ENCODE measurements around the gene NFIA.
A peak's percentile ranks its signal among the peaks of the same experiment; 100 is the strongest.
"Not testable (repeated sequence)": the region's sequence is repeated elsewhere in the genome, so short reads cannot be mapped to it uniquely, and the experiment has no call there.

The NFIA gene

DNA sequence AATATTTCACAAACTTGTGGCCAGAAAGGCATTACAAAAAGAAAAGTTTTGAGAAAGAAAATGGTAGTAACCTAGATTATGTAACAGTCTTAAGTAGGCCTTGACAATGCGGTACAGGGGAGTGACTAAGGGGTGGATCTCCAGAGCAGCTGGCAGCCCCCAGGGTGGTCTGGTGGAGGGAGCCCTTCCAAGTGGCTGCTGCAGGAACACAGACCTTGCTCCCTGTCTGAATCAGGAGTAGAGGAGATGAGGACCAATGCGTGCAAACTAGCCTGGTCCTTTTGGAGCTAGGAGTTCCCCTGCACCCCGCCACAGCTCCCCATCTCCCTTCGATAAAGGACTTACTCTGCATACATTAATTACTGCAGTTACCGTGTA is 189.0 kb downstream of the NFIA start:
- Histone ChIP-seq H3K4me3 (no peak overlapping the region), H3K27ac (no peak overlapping the region)

DNA sequence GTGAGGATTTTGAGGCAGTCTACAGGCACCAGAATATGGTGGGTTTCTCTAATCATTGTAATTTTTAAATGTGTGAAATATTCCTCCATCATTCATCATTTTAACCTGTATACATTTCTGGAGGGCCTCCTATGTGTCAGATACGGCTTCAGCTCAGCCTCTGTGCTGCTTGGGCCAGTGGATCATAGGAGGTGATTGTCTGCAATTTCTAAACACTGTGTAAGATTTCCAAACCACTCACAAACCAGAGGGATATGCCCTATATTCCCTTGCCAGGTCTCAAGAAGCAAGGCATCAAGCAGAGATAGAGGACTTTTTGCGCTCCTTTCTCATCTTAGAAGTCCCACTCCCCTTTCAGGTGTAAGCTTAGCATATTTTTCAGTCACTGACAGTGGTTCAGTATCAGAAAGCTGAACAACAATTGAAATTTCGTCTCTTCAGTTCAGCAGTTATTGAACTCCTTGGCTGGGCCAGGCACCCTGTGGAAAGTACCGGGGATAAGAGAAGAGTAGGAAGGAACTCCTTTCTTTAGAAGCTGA is 190.9 kb downstream of the NFIA start:
- H3K27ac ChIP-seq, result no peak overlapping the region
- H3K4me3 ChIP-seq, result no peak overlapping the region

GRCh38 chr1:61273861-61274260 is 191.5 kb downstream of the NFIA start:
- Histone ChIP-seq H3K27ac (no peak overlapping the region), H3K4me3 (no peak overlapping the region)

DNA sequence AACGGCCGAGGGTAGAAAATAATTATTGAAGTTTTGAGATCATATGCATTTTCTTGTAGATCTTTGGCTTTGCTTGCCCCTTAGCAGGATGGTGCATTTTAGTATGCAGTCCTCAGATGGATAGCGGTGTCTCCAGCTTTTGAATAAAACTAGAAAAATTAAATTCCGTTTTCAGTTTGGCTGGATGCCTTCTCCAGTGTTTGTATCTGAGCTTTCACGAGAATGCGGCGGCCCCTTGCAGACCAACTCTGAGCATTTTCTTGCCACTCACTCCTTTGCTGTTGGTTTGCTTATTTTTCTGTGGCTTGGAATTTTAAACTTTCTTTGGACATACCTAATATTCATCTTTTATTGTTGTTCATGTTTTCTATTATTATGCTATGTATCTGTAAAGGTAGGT is 192.6 kb downstream of the NFIA start:
- no peak overlapping the region for H3K4me3 ChIP-seq
- H3K27ac ChIP-seq, result no peak overlapping the region

DNA sequence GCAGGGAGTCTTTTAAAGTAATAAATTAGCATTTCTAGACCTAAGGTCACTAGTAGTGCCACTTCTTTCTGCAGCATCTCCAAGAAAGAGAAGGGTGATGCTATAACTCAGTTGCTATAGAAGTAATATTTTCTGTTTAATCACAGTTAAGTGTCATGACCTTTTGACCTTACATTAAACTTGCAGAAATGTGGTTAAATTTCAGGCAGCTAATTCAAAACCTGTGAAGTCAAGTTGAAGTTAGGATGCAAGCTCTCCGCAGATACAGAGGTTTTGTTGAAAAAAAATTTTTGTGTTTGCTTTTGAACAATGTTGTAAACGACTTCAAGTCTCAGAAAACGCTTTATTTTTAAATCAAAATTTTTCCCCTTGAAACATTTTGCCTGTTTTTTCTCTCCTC is 193.9 kb downstream of the NFIA start:
- Histone ChIP-seq H3K4me3 (no peak overlapping the region), H3K27ac (no peak overlapping the region)

DNA sequence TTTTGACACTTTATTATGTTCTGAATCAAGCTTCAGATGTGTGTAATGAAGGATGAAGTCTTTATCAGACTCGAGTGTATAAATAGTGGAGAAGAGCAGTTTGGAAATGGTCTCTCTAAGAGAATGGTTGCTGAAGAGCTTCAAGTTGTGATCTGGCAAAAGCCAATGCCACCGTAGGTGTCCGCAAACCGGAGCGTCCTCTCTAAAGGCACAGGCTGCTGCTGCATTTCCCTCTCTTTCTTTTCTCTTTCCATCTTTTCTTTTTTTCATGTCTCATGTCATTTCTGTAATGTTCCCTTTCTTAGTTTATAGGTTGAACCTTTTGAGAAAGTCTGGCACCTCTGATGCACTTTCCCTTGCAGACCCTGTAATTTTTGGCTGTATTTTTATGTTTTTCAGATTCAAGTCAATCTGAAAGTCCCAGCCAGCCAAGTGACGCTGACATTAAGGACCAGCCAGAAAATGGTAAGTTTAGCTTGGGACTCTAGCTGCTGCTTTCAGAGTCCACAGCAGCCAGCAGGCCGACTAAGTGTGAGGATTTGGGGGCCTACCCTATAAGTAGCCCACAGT is 194.8 kb downstream of the NFIA start:
- Histone ChIP-seq H3K4me3 (no peak overlapping the region), H3K27ac (peak overlapping the region in 3 of 21 experiments; percentile 4 to 32 (median 6))

DNA sequence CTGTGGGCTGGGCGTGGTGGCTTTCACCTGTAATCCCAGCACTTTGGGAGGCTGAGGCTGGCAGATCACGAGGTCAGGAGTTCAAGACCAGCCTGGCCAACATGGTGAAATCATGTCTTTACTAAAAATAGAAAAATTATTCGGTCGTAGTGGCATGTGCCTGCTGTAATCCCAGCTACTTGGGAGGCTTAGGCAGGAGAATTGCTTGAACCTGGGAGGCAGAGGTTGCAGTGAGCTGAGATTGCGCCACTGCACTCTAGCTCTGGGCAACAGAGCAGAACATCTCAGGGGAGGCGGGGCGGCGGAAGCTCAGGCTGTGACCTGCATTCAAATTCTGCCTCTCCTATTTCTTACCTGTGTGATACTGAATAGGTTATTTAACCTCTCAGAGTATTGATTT is 196.1 kb downstream of the NFIA start:
- H3K27ac ChIP-seq, result peak overlapping the region in 1 of 21 experiments; percentile 5
- not testable (repeated sequence) for H3K4me3 ChIP-seq

GRCh38 chr1:61278966-61279365 is 196.6 kb downstream of the NFIA start:
- Histone ChIP-seq H3K27ac (peak overlapping the region in 1 of 21 experiments; percentile 5), H3K4me3 (no peak overlapping the region)

GRCh38 chr1:61279570-61279969 is 197.2 kb downstream of the NFIA start:
- Histone ChIP-seq H3K27ac (peak overlapping the region in 1 of 21 experiments; percentile 15), H3K4me3 (no peak overlapping the region)

GRCh38 chr1:61280452-61280851 is 198.1 kb downstream of the NFIA start:
- Histone ChIP-seq H3K27ac (peak overlapping the region in 2 of 21 experiments; percentile 15 to 41), H3K4me3 (no peak overlapping the region)

DNA sequence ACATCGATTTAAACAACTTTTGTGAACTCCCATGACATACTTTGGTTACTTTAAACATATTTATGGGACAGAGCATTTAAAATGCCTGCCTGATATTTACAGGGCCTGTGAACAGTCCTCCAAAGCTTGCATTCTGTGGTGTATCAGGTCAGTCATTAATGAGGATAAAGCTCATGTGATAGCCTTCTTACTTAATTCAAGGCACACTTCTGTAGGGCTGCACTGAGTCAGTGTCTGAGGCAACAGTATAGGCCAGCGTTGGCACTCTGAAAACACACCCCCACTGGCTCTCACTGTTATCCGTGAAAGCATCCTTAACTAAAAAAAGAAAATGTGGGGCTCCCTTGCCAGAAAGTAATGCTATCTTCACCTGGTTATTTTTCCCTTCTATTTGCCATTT is 200.0 kb downstream of the NFIA start:
- Histone ChIP-seq H3K4me3 (no peak overlapping the region), H3K27ac (no peak overlapping the region)

DNA sequence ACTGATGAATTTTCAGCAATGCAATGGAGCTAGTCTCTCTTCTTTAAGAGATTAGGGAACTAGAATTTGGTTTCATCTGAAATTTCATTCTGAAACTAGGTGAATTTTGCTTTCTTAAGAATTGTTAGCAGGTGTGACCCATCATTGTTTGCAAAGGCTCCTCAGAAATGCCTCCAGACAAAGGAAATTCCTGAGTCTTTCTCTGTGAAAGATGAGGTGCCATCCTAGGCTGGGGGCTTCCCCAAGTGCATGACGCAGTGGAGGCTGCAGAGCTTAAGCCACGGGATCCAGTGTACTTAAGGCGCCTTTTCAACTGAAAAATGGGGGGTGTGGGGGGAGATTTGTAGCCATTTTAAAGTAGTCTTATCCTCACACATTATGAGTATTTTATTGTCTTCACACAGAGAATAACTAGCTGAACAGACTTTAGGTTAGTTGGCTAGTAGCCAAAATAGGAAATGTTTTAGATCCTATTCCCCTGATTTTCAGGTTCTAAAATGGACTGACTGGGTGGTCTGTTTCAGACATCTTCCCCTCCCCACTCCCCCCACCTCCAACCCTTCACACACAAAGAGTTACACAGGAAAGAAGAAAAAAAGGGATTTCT is 202.0 kb downstream of the NFIA start:
- Histone ChIP-seq H3K27ac (no peak overlapping the region), H3K4me3 (no peak overlapping the region)

- no peak overlapping the region for H3K4me3 ChIP-seq
- H3K27ac ChIP-seq, result no peak overlapping the region
Observed at GRCh38 chr1:61284936-61285335, 202.6 kb downstream of the NFIA start.

DNA sequence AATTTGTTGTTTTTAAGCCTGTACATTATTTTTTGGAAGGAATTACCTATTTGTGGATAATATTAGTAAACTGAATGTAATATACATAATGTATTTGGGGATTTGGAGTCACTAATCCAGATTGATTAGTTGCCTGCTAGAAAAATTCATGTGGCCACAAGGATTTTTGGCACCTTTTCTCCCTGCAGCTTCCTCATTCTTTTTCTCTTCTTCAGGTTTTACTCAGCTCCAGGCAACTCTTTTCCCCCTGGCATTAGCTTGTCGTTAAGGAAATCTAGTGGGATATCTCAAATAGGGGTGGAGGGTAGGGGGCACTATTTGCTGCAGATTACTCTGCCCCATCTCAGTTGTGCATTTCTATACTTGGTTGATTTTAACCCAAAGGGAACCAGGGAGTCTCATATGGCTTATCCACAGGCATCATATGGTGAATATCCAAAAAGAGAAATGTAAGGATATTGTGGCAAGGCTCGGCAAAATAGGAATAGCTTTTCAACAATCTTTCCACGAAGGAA is 203.1 kb downstream of the NFIA start:
- Histone ChIP-seq H3K27ac (peak overlapping the region in 1 of 21 experiments; percentile 11), H3K4me3 (no peak overlapping the region)

DNA sequence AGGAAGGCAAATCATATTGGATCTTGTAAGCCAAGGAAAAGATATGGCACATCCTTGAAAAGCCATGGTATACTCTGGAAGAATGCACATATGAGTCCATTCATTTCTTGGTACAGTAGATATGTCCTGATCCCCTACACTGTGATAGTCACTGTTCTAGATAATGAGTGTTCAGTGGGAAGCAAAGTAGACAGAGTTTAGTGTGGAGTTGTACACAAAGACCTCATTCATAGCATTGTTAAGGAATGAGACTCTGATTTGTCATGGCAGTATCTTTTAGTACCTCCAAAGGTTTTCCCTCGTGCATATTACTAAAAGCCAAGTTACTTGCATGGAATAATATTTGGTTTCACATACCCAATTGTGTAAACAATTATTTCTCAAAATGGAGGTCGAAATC is 204.7 kb downstream of the NFIA start:
- H3K27ac ChIP-seq, result peak overlapping the region in 2 of 21 experiments; percentile 18 to 58
- H3K4me3 ChIP-seq, result no peak overlapping the region

DNA sequence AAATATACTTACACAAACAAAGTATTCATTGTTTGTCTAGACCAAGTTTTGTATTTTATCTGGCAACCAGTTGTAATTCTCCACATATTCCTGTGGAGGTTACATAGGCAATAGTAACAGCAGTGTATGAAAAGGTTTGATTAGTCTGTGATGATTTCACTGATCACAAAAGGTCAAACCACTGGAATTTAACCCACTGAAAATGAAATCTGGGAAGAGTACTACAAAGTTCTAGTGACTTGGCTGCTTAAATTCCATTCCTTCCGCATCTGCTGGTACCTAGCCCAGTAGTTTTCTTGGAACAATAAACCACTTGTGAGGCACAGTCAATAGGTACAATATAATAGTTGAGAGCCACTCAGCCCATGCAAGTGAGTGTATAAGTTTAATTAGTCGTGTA is 205.4 kb downstream of the NFIA start:
- peak overlapping the region in 2 of 21 experiments; percentile 18 to 58 for H3K27ac ChIP-seq
- no peak overlapping the region for H3K4me3 ChIP-seq

DNA sequence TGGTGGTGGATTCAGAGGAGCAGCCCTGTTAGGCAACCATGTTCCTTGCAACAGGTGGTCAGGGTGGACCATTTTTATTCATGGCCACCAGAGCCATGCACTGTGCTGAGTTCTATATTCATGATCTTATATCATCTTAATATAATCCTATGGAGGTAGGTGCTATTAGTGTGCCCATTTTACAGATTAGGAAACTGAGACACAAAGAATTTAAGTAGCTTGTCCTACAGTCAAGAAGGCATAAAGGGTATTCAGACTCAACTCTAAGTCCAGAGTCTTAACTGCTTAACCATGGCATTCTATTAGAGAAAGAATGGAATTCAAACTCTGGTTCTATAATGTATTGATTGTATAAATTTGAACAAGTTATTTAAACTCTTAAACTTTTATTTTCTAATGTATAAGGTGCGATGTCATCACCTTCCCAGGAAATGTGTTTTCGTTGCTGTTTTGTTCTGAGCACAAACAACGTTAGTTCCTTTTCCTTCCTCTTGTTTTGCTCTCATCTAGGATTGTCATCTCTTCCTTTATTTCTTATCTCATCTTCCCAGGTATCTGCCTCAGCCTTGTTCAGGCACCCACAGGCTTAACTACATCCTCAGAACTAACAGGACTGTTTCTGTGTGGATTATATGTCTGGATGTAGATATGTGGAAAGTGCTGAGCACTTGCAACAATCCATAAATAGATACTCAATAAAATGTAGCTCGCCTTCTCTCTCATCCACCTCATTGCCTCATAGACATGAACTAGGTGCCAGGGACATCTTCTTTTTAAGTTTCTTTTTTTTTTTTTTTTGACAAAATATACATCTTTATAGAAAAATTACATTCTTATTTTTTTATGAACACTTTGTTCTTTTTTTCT is 207.1 kb downstream of the NFIA start:
- no peak overlapping the region for H3K4me3 ChIP-seq
- H3K27ac ChIP-seq, result peak overlapping the region in 1 of 21 experiments; percentile 5

DNA sequence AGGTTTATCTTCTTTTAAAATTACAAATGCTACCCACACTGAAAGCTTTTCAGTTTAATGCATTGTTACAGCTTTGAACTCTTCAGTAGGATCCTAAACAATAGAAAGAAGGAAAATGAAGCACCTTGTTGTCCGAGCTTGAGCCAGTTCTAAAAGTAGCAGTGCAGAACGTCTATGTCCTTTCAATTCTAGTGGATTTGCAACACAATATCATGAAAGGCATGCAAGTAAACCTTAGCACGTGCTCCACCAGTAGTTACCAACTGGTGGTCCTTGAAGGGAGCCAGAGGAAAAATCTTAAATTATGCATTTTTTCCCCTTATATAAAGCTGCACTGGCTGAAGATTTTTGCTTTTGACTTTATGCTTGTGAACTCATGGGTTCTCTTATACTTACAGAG is 208.2 kb downstream of the NFIA start:
- H3K27ac ChIP-seq, result no peak overlapping the region

GRCh38 chr1:61293197-61293596 is 210.8 kb downstream of the NFIA start:
- Histone ChIP-seq H3K4me3 (no peak overlapping the region), H3K27ac (no peak overlapping the region)

More for the DNA sequence above, 208.2 kb downstream of the NFIA start:
- no peak overlapping the region for H3K4me3 ChIP-seq

DNA sequence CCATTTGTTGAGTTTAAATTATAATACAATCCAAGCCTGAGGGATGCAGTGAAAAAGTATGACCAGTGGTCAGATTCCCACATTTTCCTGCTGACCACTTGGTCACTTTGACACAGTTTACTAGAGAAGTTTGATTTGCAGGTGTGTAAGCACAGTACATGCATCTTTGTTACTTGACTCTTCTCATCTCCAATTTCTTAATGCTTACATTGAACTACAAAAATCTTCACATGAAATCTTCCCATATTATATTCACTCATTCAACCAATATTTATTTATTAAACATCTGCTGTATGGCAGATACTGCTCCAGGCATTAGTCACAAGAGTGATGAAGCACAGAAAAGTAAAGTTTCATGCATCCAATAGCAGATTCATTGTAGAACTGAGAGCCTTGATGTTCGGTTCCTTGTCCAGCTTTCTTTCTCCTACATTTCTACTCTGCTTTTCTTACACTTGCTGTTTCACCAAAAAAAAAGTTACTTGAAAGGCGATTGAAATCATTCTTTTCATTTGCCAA is 211.7 kb downstream of the NFIA start:
- Histone ChIP-seq H3K27ac (no peak overlapping the region), H3K4me3 (no peak overlapping the region)
